GF-D8 (cell line): ENCODE results near the gene PSMB8.
"Not testable (repeated sequence)": the region's sequence is repeated elsewhere in the genome, so short reads cannot be mapped to it uniquely, and the experiment has no call there.

ENCODE experiments used
- DNase-seq: peaks from one replicate; lab custom pipeline; 2025; lab: John Stamatoyannopoulos, UW

Gene PSMB8

GRCh38 chr6:32843979-32844838, at the start of gene PSMB8:
PSMB8 (minus strand) TSS chr6:32844047; CDS start chr6:32843996, 51 bp downstream.
- DNase-seq: peak; percentile 91

DNA sequence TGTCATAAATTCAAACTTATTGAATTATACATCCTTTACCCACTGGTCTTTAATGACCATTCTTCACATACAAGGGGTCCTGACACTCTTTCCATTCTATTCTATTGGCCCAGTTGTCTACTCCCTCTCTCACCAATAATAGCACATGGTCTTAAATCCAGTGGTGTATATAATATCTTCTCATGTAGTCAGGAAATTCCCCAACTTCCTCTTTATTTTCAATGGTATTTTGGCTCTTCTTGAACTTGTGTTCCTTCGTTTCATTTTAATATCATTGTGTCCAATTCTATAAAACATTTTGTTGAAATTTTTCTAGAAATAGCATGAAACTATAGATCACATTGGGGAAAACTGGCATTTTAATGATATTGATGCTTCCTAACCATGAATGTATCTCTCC, 47.0 kb upstream of the PSMB8 start:
- no peak for DNase-seq

DNA sequence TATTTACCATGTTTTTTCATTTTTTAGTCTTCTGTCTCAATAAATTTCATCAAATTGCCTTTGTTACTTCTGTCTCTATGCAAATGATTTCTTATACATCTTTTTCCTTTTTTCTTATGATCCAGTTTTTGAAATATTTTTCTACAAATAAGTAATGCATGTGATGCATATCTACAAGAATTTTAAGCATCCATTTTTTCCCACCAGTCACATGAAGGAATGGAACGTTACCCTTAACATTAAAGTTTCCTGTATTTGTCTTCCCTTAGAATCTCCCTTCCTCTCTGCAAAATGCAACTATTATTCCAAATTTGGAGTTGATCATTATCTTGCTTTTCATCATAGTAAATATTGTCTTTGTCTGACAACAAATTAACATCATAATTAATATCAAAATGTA, 45.7 kb upstream of the PSMB8 start:
- no peak for DNase-seq

DNA sequence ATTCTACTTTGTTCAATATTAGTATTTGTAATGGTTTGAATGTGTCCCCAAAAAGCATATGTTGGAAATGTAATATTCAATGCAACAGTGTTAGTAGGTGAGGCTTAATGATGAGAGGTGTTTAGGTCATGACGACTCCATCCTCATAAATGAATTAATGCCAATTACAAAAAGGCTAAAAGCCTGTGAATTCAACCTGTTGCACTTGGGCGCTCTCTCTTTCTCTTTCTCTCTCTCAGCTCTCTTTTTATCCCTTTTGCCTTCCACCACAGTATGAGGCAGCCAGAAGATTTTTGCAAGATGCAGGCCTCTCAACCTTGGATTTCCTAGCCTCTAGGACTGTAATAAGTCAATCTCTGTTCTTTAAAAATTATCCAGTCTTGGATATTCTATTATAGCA, 44.7 kb upstream of the PSMB8 start:
- no peak for DNase-seq

- DNase-seq: no peak
Observed at GRCh38 chr6:32887616-32888015, 43.8 kb upstream of the PSMB8 start.

DNA sequence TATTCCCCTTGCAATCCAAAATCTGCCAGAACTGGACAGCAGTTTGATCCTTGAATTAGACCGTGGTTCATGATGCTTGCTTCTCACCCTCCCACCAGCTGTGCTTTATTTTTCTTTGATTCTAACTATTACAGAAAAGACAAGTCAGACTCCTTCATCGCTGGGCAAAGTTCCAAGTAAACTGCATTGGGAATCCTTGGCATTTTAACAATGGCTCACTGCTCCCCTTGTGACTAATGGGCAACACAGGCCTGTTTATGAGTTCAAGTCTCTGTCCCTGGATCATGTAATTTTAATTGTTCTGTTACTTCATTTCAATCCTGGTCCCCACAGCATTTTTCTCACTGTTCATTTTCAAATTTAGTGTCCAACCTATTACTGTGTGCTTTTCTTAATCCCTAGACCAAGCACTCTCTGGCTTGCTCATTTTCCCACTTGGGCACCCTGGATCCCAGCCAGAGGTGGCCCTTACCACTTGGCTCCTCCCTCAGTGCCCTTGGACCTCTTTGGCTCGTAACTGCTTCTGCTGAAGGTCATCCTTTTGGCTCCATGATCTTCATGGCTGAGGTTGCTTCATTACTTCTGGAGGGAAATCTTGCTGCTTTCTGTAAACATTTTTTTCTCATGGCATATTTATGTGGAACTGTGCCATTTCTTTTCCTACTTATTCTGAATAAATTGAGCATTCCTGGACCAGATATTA, 43.0 kb upstream of the PSMB8 start:
- no peak for DNase-seq

DNA sequence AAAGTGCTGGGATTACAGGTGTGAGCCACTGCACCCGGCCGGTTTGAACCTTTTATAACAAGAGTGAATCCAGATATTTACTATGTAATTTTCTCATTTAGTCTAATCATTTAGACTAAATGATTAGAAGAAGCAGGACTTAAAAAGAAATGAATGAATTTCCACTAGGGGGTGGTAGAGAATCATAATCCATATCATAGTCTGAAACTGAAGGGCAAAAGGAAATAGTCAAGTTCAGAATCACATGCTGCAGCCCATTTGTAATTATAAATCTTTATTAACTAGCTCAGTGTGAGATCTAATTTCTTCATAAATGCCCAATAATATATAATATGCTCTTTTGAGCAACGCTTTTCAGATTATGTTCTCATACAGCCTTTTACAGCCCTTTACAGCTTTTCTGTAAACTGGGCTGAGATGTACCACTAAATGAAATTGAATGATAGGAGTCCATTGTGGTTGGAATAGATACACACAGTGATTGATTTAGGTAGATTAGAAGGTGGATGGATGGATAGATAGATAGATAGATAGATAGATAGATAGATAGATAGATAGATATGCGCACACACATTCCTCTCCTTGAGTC, 41.9 kb upstream of the PSMB8 start:
- DNase-seq: peak; percentile 29

DNA sequence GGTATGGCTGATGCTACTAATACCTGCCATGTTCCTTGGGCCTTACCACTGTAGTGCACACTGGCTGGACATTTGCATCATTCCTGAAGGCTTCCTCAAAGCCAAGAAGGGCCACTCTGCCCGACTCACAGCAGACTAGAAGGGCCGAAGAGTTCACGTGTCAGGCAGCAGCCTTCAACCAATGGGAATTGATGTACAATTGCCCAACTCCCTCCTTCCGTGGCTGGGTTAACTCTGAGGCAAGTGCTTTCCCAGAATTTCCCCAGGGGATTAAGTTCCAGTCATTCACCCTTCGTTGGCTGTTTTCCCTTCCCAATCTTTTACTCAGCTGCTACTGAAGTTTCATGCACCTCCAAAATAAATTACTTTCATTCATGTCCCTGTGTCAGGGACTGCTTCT, 39.9 kb upstream of the PSMB8 start:
- DNase-seq: peak; percentile 36

- no peak for DNase-seq
Observed at GRCh38 chr6:32882879-32883250, 39.0 kb upstream of the PSMB8 start.

DNA sequence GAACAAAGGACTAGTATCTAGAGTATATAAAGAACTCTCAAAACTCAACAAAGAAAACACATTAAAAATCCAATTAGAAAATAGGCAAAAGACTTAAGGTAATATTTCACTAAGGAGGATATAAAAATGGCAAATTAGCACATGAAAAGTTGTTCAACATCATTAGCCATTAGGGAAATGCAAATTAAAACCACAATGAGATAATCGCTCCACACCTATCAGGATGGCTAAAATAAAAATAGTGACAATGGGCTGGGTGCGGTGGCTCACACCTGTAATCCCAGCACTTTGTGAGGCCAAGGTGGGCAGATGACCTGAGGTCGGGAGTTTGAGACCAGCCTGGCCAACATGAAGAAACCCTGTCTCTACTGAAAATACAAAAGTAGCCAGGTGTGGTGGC, 37.1 kb upstream of the PSMB8 start:
- not testable (repeated sequence) for DNase-seq

DNA sequence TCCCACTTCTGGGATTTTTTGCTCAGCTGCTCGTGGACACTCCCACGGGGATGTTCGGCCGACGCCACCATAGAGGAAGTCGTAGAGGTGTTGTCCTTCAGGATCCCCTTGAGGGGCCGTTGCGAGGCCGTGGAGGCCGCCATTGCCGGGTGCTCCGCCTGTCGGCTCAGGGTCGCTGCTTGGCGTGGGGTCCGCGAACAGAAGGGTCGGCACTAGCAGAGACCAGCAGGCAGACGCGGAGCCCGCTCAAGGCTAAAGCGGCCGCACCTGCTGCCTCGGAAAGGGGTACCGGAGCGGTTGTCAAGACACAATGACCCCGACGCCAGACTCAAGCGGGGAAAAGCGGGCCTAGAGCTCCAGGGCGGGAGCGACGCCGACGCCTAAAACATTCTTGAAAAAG, 35.8 kb upstream of the PSMB8 start:
- DNase-seq: no peak

GRCh38 chr6:32876603-32877002, 32.8 kb upstream of the PSMB8 start:
- no peak for DNase-seq

- not testable (repeated sequence) for DNase-seq
Observed at GRCh38 chr6:32873947-32874346, 30.1 kb upstream of the PSMB8 start.

- peak; percentile 31 for DNase-seq
Observed at GRCh38 chr6:32868257-32868788, 24.5 kb upstream of the PSMB8 start.

DNA sequence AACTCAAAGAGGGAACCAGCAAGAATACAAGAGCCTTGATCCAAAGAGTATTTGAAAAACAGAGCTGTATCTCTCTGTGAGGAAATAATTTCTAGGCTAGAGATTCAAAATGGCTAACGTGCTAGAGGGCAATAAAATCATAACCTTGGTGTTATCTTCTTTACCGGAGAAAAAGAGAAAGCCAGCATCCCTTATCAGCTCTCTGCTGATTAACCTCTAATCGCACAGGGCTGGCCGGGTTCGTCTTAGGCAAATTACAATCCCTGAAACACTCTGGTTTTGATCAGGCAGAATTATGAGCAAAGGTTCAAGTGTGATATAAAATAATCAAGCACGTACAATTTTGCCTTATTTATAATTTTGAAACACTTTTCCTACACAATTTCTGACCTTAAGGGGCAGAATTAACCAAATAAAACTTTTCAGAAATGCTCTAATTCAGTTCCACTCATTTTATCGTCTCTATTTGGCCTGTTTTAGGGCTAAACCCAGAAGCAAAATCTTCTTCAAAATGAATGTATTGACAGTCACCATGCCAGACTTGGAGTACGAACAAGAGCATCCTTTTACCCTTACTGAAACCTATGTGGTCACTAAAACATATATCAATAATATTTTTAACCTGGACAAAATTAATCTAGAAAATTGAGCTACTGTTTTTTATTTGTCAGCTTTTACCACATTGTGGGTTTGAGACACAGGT, 23.9 kb upstream of the PSMB8 start:
- no peak for DNase-seq

DNA sequence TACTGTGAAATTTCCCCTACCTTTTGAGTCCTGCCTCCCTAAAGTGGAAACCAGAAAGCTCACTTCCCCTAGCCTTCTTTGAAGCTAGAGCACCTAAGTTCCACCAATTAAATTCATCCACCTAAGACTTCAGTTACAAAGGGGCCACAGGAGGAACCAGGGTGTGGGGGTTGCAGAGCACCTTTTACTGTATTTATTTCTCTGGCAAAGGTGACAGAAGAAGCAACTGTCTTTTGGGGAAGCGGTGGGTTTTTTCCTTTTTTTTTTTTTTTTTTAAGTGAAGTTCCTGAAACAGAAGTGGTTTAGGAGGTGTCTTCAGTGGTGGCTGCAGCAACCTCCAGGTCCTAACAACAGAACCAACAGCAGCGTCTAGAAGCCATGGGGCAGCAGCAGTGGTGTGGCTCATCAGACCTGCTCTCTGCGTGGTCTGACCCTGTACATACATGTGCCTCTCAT, 23.2 kb upstream of the PSMB8 start:
- DNase-seq: peak; percentile 30

DNA sequence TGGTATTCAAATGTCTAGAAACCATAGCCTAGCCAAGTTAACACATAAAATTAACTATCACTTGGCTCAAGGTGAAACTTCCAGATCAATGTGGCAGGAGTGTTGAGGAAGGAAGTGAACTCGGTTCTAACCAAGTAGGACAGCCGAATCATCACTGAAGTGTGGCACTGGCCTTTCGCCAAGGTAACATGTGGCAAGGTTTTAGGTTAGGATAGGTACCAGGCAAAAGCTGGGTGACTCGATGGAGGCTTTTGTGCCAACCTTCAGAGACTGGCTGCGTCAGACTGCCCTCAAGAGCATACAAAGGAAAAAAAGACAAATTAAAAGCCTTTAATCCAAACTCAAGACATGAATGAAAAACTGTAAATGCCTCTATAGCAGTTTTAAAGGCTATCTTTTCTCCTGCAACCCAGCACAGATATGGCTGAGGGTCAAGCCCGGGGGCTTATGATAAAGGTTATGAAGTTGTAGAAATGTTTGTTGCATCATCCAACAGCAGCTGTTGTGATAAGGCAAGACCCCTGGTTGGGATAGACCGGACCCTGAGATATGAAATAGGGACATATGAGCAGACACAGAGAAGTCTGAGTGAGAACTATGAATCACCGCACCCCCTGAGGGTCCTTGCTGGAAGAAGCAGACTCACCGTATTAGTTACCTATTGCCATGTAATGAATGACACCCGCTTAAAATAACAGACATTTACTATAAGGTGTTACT, 22.0 kb upstream of the PSMB8 start:
- DNase-seq: no peak

DNA sequence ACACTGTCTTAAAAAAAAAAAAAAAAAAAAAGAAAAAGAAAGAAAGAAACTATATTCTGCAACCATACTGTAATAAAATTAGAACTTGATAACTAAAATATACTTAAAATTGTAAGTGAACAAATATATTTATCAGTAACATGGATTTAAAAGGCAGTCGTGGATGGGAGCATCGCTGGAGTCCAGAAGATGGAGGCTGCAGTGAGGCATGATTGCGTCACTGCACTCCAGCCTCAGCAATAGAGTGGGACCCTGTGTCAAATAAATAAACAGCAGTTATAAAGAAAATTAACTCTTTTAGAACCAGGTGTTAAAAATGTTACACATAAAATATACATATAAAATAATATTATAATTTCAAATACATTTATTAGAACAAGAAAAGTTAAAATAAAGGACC, 18.9 kb upstream of the PSMB8 start:
- no peak for DNase-seq

DNA sequence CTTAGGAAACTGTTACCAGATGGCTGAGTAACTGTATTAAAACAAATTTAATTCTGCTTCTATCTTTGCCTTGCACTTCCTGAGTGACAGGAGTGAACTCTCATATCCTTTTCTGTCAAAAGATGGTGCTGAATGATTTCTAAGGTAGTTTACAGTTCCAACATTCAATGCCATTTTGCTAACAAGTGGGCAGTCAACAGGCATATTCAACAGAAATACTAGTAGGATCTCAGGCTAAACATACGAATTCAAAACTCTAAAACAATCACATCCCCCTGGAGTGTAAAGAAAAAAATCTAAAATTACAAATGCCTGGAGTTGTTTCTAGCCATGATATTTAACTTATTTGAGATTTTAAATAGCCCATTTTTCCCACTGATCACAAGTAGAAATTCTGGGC, 16.8 kb upstream of the PSMB8 start:
- DNase-seq: no peak

DNA sequence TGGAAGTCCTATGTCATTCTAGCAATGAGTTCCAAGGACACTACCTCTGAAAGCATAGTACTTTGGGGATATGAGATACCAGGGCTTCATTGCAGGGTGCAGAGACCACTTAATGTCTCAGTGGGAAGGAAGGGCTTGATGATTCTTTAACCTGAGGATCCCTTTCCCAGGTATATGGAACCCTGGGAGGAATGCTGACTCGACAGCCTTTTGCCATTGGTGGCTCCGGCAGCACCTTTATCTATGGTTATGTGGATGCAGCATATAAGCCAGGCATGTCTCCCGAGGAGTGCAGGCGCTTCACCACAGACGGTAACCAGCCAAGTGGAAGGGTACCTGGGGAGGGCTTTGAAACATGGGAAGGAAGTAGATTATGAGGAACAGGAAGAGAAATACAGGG, 14.3 kb upstream of the PSMB8 start:
- no peak for DNase-seq

DNA sequence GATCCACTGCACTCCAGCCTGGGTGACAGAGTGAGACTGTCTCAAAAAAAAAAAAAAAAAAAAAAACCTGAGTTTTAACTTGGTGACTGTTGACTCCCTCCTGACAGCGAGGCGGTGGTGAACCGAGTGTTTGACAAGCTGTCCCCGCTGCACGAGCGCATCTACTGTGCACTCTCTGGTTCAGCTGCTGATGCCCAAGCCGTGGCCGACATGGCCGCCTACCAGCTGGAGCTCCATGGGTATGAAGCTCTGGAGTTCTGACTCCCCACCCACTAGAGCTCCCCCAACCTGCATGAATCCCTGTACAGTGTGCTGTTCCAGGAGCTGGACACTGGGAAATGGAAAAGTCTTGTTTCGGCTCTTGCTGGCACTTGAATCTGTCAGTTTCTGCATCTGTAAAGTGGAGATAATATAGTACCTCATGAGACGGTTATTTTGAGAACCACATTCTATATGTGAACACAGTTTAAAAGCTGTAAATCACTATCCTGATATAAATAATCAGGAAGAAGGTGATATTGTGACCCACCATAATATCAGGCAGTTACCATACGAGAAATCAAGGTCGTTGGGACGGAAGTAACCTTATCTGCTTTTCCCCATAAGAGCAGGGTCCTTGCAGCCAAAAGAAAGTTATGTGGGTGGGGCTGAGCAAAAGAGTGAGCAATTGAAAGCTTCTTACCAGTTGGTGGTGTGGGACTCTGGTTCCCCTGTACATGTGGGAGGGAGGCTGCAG, 13.5 kb upstream of the PSMB8 start:
- no peak for DNase-seq
